ENCODE measurements around the gene IVNS1ABP. TPM values are rescaled to one million over a fixed set of nuclear protein-coding genes. Genes with fewer than 3 reads are reported as not detected.

The IVNS1ABP gene
- polyA plus RNA-seq, 2 of the 4 experiments (the other 2 are of a cell fraction): 71.4 to 72.0 TPM

- TF ChIP-seq REST (IDR thresholded peaks at IDR 0.05) (peak; percentile 25; the same call in 1 of the 2 replicates), FOSB (CRISPR knock-in tag; IDR thresholded peaks at IDR 0.05) (no peak), ZC3H11A (IDR thresholded peaks at IDR 0.05) (no peak), TP53 (CRISPR knock-in tag; IDR thresholded peaks at IDR 0.05) (no peak), FOSL2 (IDR thresholded peaks at IDR 0.05) (no peak), FOSL2 (CRISPR knock-in tag; IDR thresholded peaks at IDR 0.05) (no peak), EHF (CRISPR knock-in tag; IDR thresholded peaks at IDR 0.05) (no peak), RARB (CRISPR knock-in tag; IDR thresholded peaks at IDR 0.05) (no peak), HEYL (CRISPR knock-in tag; IDR thresholded peaks at IDR 0.05) (no peak), KDM1A (IDR thresholded peaks at IDR 0.05; ENCODE audit: low read depth) (no peak), TFCP2L1 (CRISPR knock-in tag; IDR thresholded peaks at IDR 0.05) (peak; percentile 18; the same call in 1 of the 2 replicates), NR3C1 (IDR thresholded peaks at IDR 0.05) (no peak), SREBF2 (IDR thresholded peaks at IDR 0.05) (no peak), JUNB (IDR thresholded peaks at IDR 0.05) (no peak), ESRRA (IDR thresholded peaks at IDR 0.05; ENCODE audit: borderline replicate concordance, low read length) (no peak), CTCF (IDR thresholded peaks at IDR 0.05) (no peak), POLR2AphosphoS2 (conservative IDR thresholded peaks at IDR 0.05; ENCODE audit: low read length) (no peak), NFE2L2 (conservative IDR thresholded peaks at IDR 0.05; ENCODE audit: low read length) (no peak), GATA3 (IDR thresholded peaks at IDR 0.05; ENCODE audit: borderline replicate concordance) (0 out of 2 replicates have a peak, but pooled peaks have one; percentile 47), RAD21 (conservative IDR thresholded peaks at IDR 0.05 in 1 of 2, IDR thresholded peaks at IDR 0.05 in 1 of 2) (no peak), CBX8 (IDR thresholded peaks at IDR 0.05) (no peak), CBX2 (IDR thresholded peaks at IDR 0.05; ENCODE audit: borderline replicate concordance, low read depth) (no peak), HOXB5 (CRISPR knock-in tag; IDR thresholded peaks at IDR 0.05) (no peak), PHF8 (IDR thresholded peaks at IDR 0.05; ENCODE audit: borderline replicate concordance, low read depth) (peak; percentile 66), HOXB13 (CRISPR knock-in tag; IDR thresholded peaks at IDR 0.05; ENCODE audit: low read depth) (no peak)
- TF ChIP-seq, protein P1, sequence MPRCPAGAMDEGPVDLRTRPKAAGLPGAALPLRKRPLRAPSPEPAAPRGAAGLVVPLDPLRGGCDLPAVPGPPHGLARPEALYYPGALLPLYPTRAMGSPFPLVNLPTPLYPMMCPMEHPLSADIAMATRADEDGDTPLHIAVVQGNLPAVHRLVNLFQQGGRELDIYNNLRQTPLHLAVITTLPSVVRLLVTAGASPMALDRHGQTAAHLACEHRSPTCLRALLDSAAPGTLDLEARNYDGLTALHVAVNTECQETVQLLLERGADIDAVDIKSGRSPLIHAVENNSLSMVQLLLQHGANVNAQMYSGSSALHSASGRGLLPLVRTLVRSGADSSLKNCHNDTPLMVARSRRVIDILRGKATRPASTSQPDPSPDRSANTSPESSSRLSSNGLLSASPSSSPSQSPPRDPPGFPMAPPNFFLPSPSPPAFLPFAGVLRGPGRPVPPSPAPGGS (IDR thresholded peaks at IDR 0.05): no peak
- TF ChIP-seq, protein P2, sequence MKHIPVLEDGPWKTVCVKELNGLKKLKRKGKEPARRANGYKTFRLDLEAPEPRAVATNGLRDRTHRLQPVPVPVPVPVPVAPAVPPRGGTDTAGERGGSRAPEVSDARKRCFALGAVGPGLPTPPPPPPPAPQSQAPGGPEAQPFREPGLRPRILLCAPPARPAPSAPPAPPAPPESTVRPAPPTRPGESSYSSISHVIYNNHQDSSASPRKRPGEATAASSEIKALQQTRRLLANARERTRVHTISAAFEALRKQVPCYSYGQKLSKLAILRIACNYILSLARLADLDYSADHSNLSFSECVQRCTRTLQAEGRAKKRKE (CRISPR knock-in tag; IDR thresholded peaks at IDR 0.05; ENCODE audit: low read depth): no peak
- TF ChIP-seq, protein P3, sequence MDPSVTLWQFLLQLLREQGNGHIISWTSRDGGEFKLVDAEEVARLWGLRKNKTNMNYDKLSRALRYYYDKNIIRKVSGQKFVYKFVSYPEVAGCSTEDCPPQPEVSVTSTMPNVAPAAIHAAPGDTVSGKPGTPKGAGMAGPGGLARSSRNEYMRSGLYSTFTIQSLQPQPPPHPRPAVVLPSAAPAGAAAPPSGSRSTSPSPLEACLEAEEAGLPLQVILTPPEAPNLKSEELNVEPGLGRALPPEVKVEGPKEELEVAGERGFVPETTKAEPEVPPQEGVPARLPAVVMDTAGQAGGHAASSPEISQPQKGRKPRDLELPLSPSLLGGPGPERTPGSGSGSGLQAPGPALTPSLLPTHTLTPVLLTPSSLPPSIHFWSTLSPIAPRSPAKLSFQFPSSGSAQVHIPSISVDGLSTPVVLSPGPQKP (IDR thresholded peaks at IDR 0.05; ENCODE audit: low read depth, low read length): no peak
- TF ChIP-seq, protein P4, sequence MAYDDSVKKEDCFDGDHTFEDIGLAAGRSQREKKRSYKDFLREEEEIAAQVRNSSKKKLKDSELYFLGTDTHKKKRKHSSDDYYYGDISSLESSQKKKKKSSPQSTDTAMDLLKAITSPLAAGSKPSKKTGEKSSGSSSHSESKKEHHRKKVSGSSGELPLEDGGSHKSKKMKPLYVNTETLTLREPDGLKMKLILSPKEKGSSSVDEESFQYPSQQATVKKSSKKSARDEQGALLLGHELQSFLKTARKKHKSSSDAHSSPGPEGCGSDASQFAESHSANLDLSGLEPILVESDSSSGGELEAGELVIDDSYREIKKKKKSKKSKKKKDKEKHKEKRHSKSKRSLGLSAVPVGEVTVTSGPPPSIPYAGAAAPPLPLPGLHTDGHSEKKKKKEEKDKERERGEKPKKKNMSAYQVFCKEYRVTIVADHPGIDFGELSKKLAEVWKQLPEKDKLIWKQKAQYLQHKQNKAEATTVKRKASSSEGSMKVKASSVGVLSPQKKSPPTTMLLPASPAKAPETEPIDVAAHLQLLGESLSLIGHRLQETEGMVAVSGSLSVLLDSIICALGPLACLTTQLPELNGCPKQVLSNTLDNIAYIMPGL (CRISPR knock-in tag; IDR thresholded peaks at IDR 0.05; ENCODE audit: borderline replicate concordance): no peak
- TF ChIP-seq, protein P5, sequence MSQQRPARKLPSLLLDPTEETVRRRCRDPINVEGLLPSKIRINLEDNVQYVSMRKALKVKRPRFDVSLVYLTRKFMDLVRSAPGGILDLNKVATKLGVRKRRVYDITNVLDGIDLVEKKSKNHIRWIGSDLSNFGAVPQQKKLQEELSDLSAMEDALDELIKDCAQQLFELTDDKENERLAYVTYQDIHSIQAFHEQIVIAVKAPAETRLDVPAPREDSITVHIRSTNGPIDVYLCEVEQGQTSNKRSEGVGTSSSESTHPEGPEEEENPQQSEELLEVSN (IDR thresholded peaks at IDR 0.05; ENCODE audit: borderline replicate concordance, low read depth): peak; percentile 77
These were observed 645 bp downstream of the IVNS1ABP start (continued) for GRCh38 chr1:185316163-185317033.
